PFSK-1 (cell line): ENCODE results near the gene TESK1.

ENCODE experiments used
- FOXP2 ChIP-seq: optimal IDR thresholded peaks from 2 replicates; pipeline ENCODE3; 2011; ENCODE audit warnings: borderline replicate concordance, control low read depth, inconsistent platforms; ENCODE audit not compliant: insufficient read depth; ENCODE audit errors: extremely low read length, extremely low read depth
- POLR2AphosphoS5 ChIP-seq: IDR thresholded peaks from 2 replicates; pipeline ENCODE4 v1.6.1; 2012; ENCODE audit warnings: low read depth, mild to moderate bottlenecking, control low read depth, low read length, moderate library complexity
- SIN3A ChIP-seq: IDR thresholded peaks from 2 replicates; pipeline ENCODE4 v1.6.1; 2012; ENCODE audit warnings: mild to moderate bottlenecking, low read length, moderate library complexity, borderline replicate concordance; ENCODE audit not compliant: insufficient read depth
- TAF1 ChIP-seq: IDR thresholded peaks from 2 replicates; pipeline ENCODE4 v1.6.1; 2012; ENCODE audit warnings: low read length, control low read depth, borderline replicate concordance; ENCODE audit not compliant: insufficient read depth
- TF ChIP-seq, protein P1 (sequence below), 2 experiments: IDR thresholded peaks; 2 replicates each; pipeline versions ENCODE4 v1.6.1 to v1.8.0; 2011 to 2012; ENCODE audit warnings: low read depth in 2 of 2, low read length in 2 of 2, control low read depth in 1 of 2, inconsistent platforms in 1 of 2, mild to moderate bottlenecking in 1 of 2, moderate library complexity in 1 of 2; ENCODE audit not compliant: insufficient read depth in 1 of 2

The TESK1 gene

DNA sequence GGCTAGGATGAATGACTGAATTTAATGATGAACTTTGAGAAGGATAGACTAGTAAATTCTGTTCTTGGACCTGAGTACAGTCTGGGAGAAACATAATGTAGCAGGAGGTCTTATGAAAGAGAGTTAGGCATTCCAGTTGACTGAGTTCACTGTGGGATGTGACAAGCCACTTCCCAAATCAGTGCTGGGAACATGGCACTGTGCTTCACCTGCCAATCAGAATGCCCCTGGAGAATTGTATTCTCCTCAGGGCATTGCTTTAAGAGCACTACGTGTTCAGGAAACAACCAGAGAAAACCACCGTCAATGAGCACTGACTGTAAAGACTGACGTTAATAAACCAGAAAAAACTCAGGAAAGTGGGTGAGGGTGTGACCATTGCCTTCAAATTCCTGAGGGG is 54.3 kb downstream of the TESK1 start:
- TF ChIP-seq, protein P1, sequence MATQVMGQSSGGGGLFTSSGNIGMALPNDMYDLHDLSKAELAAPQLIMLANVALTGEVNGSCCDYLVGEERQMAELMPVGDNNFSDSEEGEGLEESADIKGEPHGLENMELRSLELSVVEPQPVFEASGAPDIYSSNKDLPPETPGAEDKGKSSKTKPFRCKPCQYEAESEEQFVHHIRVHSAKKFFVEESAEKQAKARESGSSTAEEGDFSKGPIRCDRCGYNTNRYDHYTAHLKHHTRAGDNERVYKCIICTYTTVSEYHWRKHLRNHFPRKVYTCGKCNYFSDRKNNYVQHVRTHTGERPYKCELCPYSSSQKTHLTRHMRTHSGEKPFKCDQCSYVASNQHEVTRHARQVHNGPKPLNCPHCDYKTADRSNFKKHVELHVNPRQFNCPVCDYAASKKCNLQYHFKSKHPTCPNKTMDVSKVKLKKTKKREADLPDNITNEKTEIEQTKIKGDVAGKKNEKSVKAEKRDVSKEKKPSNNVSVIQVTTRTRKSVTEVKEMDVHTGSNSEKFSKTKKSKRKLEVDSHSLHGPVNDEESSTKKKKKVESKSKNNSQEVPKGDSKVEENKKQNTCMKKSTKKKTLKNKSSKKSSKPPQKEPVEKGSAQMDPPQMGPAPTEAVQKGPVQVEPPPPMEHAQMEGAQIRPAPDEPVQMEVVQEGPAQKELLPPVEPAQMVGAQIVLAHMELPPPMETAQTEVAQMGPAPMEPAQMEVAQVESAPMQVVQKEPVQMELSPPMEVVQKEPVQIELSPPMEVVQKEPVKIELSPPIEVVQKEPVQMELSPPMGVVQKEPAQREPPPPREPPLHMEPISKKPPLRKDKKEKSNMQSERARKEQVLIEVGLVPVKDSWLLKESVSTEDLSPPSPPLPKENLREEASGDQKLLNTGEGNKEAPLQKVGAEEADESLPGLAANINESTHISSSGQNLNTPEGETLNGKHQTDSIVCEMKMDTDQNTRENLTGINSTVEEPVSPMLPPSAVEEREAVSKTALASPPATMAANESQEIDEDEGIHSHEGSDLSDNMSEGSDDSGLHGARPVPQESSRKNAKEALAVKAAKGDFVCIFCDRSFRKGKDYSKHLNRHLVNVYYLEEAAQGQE (IDR thresholded peaks at IDR 0.05; ENCODE audit: insufficient read depth in 1 of 2, low read depth in 2 of 2, low read length in 2 of 2) = no peak
- TF ChIP-seq POLR2AphosphoS5 (no peak), FOXP2 (no peak), SIN3A (no peak), TAF1 (no peak)
